A673 (cell line): ENCODE results near the gene BORCS8.

ENCODE experiments used
- CTCF ChIP-seq: fragments of 300-800, 200-600 bp; sonication (generic); conservative IDR thresholded peaks from 2 replicates; pipeline ENCODE4 v1.5.1; 2017; ENCODE audit warnings: low read depth, mild to moderate bottlenecking, antibody characterized with exemption, low read length, moderate library complexity, mixed read lengths
- EZH2 ChIP-seq: fragments of 200-600 bp; sonication (generic); IDR thresholded peaks from 2 replicates; pipeline ENCODE4 v1.6.1; 2017; ENCODE audit warnings: borderline replicate concordance, low read depth, mild to moderate bottlenecking, mixed read lengths, antibody characterized with exemption, low read length; ENCODE audit not compliant: poor library complexity, severe bottlenecking

GRCh38 chr19:19160461-19161035 is 31.4 kb downstream of the BORCS8 start:
- no peak for TF ChIP-seq EZH2
- TF ChIP-seq CTCF: no peak
